ENCODE measurements around the gene CSTF1.

DNA sequence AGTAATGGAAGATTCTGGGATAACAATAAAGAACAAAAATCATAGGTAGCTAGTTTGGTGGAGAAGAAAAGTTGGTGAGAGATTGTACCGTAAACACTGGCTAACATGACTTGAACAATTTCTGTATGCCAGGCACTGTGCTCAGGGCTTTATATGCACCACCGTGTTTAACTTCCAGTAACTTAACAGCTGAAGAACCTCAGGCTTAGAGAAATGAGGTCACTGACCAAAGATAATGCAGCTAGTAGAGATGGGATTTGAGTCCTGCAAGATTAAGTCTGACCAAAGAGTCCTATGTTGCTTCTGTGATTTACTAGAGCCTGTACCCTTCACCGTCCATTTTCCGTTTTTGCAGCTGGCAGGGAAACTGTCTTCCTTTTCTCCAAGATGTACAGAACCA lies 2.7 kb downstream of the CSTF1 start:
- TF ChIP-seq, protein P1, sequence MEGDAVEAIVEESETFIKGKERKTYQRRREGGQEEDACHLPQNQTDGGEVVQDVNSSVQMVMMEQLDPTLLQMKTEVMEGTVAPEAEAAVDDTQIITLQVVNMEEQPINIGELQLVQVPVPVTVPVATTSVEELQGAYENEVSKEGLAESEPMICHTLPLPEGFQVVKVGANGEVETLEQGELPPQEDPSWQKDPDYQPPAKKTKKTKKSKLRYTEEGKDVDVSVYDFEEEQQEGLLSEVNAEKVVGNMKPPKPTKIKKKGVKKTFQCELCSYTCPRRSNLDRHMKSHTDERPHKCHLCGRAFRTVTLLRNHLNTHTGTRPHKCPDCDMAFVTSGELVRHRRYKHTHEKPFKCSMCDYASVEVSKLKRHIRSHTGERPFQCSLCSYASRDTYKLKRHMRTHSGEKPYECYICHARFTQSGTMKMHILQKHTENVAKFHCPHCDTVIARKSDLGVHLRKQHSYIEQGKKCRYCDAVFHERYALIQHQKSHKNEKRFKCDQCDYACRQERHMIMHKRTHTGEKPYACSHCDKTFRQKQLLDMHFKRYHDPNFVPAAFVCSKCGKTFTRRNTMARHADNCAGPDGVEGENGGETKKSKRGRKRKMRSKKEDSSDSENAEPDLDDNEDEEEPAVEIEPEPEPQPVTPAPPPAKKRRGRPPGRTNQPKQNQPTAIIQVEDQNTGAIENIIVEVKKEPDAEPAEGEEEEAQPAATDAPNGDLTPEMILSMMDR (IDR thresholded peaks at IDR 0.05; ENCODE audit: low read length), result no peak
- no peak for TF ChIP-seq EZH2 (optimal IDR thresholded peaks at IDR 0.05; ENCODE audit: low read depth, low read length)

Data from MM.1S (cell line).